NCI-H748 (cell line): ENCODE data around the gene MYRIP.

Experiments used
- DNase-seq: peaks from one replicate; lab custom pipeline; 2025; ENCODE audit not compliant: unreplicated experiment; lab: John Stamatoyannopoulos, UW

MYRIP gene

GRCh38 chr3:40224796-40225515 lies 415.5 kb downstream of the MYRIP start:
- no peak for DNase-seq

DNA sequence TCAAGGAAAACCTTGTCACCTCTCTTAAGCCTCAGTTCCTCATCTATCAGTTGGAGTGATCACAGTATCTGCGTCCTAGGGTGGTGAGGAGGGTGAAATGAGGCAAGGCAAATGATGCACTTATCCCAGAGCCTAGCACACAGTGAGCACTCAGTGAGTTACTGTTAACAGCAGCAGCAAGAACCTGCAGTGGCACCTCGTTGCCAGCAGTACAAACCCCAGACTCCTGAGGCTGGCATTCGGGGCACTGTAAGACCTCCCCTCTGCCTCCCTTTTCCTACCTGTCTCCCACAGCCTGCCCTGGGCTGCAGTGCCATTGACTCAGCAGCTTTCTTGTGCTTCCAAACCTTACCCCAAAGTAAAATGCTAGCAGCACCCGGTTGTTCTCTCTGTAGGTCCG lies 417.2 kb downstream of the MYRIP start:
- DNase-seq = no peak

GRCh38 chr3:40228792-40229350 lies 419.5 kb downstream of the MYRIP start:
- DNase-seq = no peak

- no peak for DNase-seq
Observed at GRCh38 chr3:40229386-40229785, 420.0 kb downstream of the MYRIP start.

GRCh38 chr3:40229963-40230362 lies 420.6 kb downstream of the MYRIP start:
- DNase-seq = no peak

DNA sequence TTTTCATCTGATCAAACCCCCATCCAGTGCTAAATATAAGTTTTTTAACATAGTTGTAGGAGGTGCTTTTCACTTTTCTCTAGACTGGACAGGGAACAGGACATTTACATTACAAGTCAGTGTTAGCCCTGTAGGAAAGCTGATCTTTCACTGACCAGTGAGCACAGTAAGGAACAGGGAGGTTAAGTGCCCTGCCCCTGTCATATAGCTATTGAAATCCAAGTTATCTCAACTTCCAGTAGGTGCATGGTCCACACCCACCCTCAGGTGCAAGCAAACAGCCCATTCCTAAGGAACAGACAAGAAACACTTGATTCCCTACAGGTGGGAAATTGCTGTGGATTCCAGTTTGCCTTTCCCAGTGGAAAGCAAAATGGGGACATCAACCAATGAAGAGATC lies 421.0 kb downstream of the MYRIP start:
- no peak for DNase-seq

GRCh38 chr3:40232626-40233025 lies 423.2 kb downstream of the MYRIP start:
- DNase-seq = no peak

DNA sequence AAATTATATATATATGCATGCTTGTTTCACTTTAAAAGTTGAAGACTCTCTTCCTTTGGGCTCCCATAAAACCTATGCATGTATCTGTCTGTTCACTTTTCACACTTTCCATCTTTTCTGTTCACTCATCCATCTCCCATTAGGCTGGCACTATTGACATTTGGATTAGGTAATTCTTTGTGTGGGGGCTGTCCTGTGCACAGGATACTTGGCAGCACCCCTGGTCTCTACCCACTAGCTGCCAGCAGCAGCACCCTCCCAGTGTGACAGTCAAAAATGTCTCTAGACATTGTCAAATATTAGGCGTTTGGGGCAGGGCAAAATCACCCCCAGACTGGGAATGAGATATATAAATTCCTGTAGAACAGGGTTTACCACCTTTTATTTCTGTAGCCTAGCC lies 427.8 kb downstream of the MYRIP start:
- DNase-seq = no peak

DNA sequence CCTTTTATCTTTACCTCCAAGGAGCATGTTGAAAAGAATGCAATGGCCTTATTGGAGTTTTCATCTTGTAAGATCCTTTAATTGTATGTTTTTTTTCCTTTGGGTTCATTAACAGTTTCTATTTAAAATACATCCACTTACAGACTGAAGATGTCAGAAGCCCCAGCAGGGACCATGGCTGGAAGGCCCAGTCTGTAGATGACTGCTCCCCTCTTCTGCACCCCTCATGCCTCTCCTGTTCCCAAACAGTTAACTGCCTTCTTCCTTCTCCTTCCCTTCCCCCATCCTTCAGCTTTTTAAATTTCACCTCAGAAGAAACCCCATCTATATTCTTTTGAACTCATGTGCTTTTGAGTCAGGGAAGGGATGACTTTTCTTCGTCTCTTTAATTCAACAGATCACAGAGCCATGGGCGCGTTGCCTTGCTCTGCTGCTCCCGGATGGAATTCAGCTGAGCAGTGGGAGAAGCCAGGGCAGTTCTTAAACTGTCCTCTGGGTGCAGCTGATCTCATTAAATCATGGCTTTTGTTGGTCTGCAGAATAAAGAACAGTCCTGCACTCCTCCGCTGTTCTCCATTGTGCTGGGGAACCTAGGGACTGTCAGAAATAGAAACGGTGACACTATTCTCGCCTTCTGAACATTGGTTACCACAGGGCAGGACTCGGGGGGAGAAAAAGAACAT lies 428.6 kb downstream of the MYRIP start:
- DNase-seq = no peak

DNA sequence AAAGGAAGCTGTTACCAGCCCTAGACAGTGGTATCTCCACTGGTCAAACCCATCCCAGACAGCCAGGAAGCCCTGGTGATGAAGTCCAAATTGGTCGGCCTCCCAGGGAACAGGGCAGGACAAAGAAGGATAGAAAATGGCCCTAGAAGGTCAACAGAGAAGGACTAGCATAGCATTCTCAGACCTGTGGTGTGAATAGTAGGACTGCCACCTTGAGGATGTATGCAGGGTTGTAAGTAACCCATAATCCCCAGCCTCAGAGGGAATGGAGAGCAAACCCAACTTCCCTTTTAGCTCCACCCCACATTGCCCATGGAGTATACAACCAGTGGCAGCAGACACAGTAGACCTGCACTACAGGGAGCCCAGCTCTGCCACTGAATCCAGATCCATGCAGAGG lies 431.5 kb downstream of the MYRIP start:
- no peak for DNase-seq

- no peak for DNase-seq
Observed at GRCh38 chr3:40242216-40242615, 432.8 kb downstream of the MYRIP start.

DNA sequence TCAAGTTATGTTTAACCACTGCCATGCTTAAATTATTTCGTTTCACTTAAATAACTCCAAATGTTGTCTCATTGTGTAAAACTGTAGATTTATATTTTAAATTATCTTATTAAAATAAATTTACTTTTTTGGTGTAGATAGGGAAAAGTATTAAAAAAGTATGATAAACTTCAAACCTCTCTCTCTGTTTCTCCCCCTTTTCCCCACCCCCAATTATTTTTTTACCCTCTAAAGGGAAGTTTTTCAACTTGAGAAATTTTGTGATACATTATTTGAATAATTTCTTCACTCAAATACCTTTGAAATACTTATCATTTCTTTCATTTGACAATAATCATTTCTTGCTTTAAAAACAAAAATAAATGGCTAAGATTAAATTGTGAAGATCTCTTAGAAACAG lies 433.2 kb downstream of the MYRIP start:
- no peak for DNase-seq

DNA sequence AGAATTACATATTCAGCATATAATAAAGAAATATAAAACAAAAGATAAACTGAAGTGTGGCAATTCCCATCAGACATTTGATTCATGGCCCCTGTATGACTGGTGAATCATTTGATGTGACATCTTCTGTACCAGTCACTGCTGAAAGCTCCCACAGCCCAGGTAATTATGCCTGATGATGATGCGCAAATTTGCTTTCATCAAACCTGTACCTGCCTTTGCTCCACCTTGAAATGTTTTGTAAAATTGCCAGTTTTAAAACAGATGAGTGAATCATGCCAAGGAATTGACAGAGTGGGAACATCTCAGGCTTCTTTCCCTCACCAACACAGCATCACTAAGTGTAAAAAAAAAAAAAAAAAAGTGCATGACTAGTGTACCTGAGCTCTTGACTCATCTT lies 433.6 kb downstream of the MYRIP start:
- no peak for DNase-seq

- DNase-seq = no peak
Observed at GRCh38 chr3:40247714-40248454, 438.5 kb downstream of the MYRIP start.

DNA sequence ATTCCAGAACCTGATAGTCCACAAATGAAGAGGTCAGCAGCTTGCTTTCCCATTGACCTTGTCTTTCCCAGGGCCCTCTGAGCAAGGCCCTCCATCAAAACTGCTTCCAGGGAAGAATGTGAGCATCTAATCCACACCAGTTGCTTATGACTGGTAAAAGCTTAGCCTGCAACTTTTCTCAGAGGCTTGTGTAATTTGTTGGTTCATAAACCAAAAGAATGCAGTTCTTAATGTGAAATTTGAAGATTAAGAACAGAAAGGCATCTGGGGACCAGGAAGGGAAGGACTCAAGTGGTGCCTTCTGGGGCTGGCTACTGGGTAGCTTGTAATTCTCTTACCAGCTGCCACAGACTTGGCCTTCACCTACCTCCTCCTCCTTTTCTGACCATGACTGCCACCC lies 439.2 kb downstream of the MYRIP start:
- no peak for DNase-seq

GRCh38 chr3:40249168-40249567 lies 439.8 kb downstream of the MYRIP start:
- DNase-seq = no peak

DNA sequence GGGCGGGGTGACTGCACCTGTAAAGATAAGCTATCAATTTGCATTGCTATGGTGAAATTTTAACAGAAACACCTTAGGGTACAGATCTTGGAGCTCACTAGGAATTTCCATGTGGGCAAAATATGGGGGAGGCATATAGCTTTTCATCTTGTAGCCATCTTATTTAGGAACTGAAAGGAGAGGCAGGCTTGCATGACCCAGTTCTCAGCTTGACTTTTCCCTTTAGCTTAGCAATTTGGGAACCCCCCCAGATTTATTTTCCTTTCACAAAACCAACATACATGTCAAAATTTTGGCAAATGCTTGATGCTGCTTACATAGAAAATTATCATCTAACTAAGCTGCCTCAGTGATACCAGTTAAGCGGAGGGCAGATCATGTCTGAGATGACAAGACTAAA lies 445.1 kb downstream of the MYRIP start:
- no peak for DNase-seq

- no peak for DNase-seq
Observed at GRCh38 chr3:40254891-40255290, 445.5 kb downstream of the MYRIP start.

DNA sequence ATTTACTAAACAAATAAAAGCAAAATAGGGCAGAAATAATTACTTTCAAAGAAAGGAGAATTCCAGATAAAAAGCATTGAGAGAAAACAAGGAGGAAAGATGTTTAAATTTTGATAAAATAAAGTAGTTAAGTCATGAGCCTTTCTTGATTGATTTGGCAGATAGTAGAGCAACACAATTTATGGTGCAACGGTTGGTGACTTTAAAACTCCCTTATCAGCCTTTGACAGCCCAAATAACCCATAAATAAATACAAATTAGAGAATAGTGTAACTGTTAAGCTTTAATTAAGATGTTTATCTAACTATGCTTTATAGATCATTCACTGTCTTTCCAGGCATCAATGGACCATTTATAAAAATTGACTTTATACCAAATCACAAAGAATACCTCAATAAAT lies 446.1 kb downstream of the MYRIP start:
- DNase-seq = no peak

GRCh38 chr3:40258064-40258463 lies 448.7 kb downstream of the MYRIP start:
- no peak for DNase-seq

DNA sequence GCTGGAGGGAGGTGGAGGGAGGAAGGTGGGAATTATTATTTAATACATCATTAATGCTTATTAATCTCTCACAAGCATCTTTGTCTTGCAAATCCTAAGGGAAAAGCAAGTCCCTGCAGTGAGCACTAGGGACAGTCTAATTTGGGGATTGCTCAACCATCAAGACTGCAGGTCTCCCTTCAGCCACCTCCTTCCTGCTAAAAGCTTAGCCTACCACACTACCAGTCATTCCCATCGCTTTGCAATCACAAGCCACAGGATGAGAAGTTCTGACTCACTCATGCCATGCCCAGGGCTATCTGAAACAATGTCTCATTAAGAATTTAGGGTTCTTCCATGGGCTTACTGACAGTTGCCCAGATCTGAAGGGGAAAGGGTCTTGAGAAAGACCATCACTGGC lies 449.1 kb downstream of the MYRIP start:
- no peak for DNase-seq

DNA sequence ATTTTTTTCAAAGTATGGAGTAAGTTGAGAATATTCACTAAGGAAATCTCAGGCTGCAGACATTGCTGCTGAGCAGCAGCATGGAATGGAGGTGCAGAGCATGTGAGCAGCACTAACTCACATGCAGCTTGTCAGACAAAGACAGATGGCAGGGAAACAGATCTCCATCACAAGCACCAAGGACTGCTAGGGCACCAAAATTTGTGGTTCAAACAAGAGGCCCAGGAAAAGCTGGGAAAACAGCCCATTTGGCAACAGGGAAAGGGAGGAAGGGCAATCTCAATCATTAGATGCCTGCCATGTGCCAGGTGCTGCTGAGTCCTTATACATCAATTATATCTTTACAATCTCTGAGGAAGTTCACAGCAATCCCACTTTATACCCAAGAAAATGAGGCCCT lies 452.9 kb downstream of the MYRIP start:
- no peak for DNase-seq
